GM23338 (cell line): ENCODE measurements around the gene TMTC4. TPM values are rescaled to one million over a fixed set of nuclear protein-coding genes. Genes with fewer than 3 reads are reported as not detected.

ENCODE experiments used
- ATAC-seq: fragments of 200-7000 bp; cut with Tn5 transposase; 3 replicates; pipeline ENCODE4 v1.9.1; 2020
- DNase-seq: peaks from one replicate; pipeline ENCODE4 v3.0.0-alpha.2; 2015; ENCODE audit warnings: low spot score
- H2AFZ ChIP-seq: fragments of 200-600 bp; sonication (generic); 2 replicates; pipeline ENCODE4 v1.8.0; 2016; ENCODE audit warnings: antibody characterized with exemption, mild to moderate bottlenecking, moderate library complexity
- H3F3A ChIP-seq: fragments of 200-600 bp; sonication (generic); replicated peaks from 2 replicates; pipeline ENCODE4 v1.8.0; 2017; ENCODE audit warnings: antibody characterized with exemption, mixed run types, low read depth
- H3K27ac ChIP-seq: fragments of 200-600 bp; sonication (generic); 2 replicates; pipeline ENCODE4 v1.6.1; 2016; ENCODE audit warnings: low read depth
- H3K27me3 ChIP-seq: fragments of 200-600 bp; sonication (generic); 2 replicates; pipeline ENCODE4 v1.8.0; 2016; ENCODE audit warnings: mild to moderate bottlenecking, mixed run types, moderate library complexity; ENCODE audit not compliant: insufficient read depth
- H3K36me3 ChIP-seq: fragments of 200-600 bp; sonication (generic); 2 replicates; pipeline ENCODE4 v1.8.0; 2016; ENCODE audit warnings: mild to moderate bottlenecking; ENCODE audit not compliant: insufficient read depth
- H3K4me1 ChIP-seq: fragments of 200-600 bp; sonication (generic); 2 replicates; pipeline ENCODE4 v1.8.0; 2016; ENCODE audit warnings: mild to moderate bottlenecking, moderate library complexity; ENCODE audit not compliant: insufficient read depth
- H3K4me2 ChIP-seq: fragments of 200-600 bp; sonication (generic); 2 replicates; pipeline ENCODE4 v1.7.1; 2017; ENCODE audit warnings: mixed run types
- H3K4me3 ChIP-seq: fragments of 200-600 bp; sonication (generic); 2 replicates; pipeline ENCODE4 v1.6.1; 2016; ENCODE audit warnings: mixed run types
- H3K79me2 ChIP-seq: fragments of 200-600 bp; sonication (generic); replicated peaks from 2 replicates; pipeline ENCODE4 v1.8.0; 2017; ENCODE audit warnings: mild to moderate bottlenecking; ENCODE audit not compliant: insufficient read depth
- H3K9me2 ChIP-seq: fragments of 200-600 bp; sonication (generic); 2 replicates; pipeline ENCODE4 v1.8.0; 2017; ENCODE audit not compliant: insufficient read depth
- H4K20me1 ChIP-seq: fragments of 200-600 bp; sonication (generic); replicated peaks from 2 replicates; pipeline ENCODE4 v1.8.0; 2017; ENCODE audit warnings: mild to moderate bottlenecking; ENCODE audit not compliant: insufficient read depth
- H3K27ac Mint-ChIP-seq: 2 replicates; pipeline ENCODE4 v1.8.0; 2020; ENCODE audit warnings: inconsistent platforms, mild to moderate bottlenecking, moderate library complexity, mixed read lengths
- H3K27me3 Mint-ChIP-seq: 3 replicates; pipeline ENCODE4 v1.8.0; 2022; ENCODE audit warnings: low read depth, mild to moderate bottlenecking, moderate library complexity, mixed read lengths, inconsistent platforms; ENCODE audit not compliant: insufficient read depth, poor library complexity
- H3K36me3 Mint-ChIP-seq: 3 replicates; pipeline ENCODE4 v1.8.0; 2021; ENCODE audit warnings: low read depth, mild to moderate bottlenecking, inconsistent platforms, moderate library complexity, mixed read lengths
- H3K4me1 Mint-ChIP-seq: 3 replicates; pipeline ENCODE4 v1.8.0; 2020; ENCODE audit warnings: mild to moderate bottlenecking, inconsistent platforms, mixed read lengths
- H3K4me3 Mint-ChIP-seq: 3 replicates; pipeline ENCODE4 v1.8.0; 2021; ENCODE audit warnings: moderate library complexity, mild to moderate bottlenecking, inconsistent platforms, mixed read lengths
- H3K9me3 Mint-ChIP-seq: 3 replicates; pipeline ENCODE4 v1.8.0; 2020; ENCODE audit warnings: moderate library complexity, mild to moderate bottlenecking, inconsistent platforms, mixed read lengths
- CREB1 ChIP-seq: fragments of 250-450 bp; sonication (Bioruptor Pico); IDR thresholded peaks from 2 replicates; pipeline ENCODE4 v1.5.0; 2020; ENCODE audit warnings: low read depth, mild to moderate bottlenecking, moderate library complexity
- CTCF ChIP-seq, 2 experiments: fragments of 200-600 bp in 1 of 2; sonication (generic) in 1 of 2; conservative IDR thresholded peaks; 2 replicates each; pipeline versions ENCODE4 v1.5.1 to v1.6.1; 2016 to 2017; ENCODE audit warnings: antibody characterized with exemption in 2 of 2, low read depth in 2 of 2, mild to moderate bottlenecking in 2 of 2, moderate library complexity in 1 of 2
- ETS1 ChIP-seq: IDR thresholded peaks from 2 replicates; pipeline ENCODE4 v1.6.1; 2016; ENCODE audit warnings: antibody characterized with exemption
- EZH2 ChIP-seq: fragments of 200-600 bp; sonication (generic); IDR thresholded peaks from one replicate; pipeline ENCODE4 v1.8.0; 2017; ENCODE audit warnings: antibody characterized with exemption, mild to moderate bottlenecking, low read depth; ENCODE audit not compliant: unreplicated experiment
- EZH2phosphoT487 ChIP-seq: fragments of 200-600 bp; sonication (generic); IDR thresholded peaks from one replicate; pipeline ENCODE4 v1.8.1; 2018; ENCODE audit warnings: antibody characterized with exemption; ENCODE audit not compliant: unreplicated experiment
- JUNB ChIP-seq: IDR thresholded peaks from one replicate; pipeline ENCODE4 v1.6.1; 2016; ENCODE audit warnings: antibody characterized with exemption; ENCODE audit not compliant: unreplicated experiment
- NANOG ChIP-seq: IDR thresholded peaks from 2 replicates; pipeline ENCODE4 v1.6.1; 2016; ENCODE audit warnings: antibody characterized with exemption, borderline replicate concordance
- POLR2AphosphoS5 ChIP-seq: IDR thresholded peaks from 2 replicates; pipeline ENCODE4 v1.6.1; 2016; ENCODE audit warnings: antibody characterized with exemption, low read depth
- REST ChIP-seq: IDR thresholded peaks from one replicate; pipeline ENCODE4 v1.6.1; 2018; ENCODE audit warnings: antibody characterized with exemption; ENCODE audit not compliant: unreplicated experiment
- STAT1 ChIP-seq: IDR thresholded peaks from one replicate; pipeline ENCODE4 v1.6.1; 2016; ENCODE audit warnings: antibody characterized with exemption; ENCODE audit not compliant: unreplicated experiment
- ZNF114 ChIP-seq: fragments of 250-450 bp; sonication (Bioruptor Pico); IDR thresholded peaks from 2 replicates; pipeline ENCODE4 v1.5.0; 2020; ENCODE audit warnings: mild to moderate bottlenecking, moderate library complexity
- ZNF331 ChIP-seq: fragments of 250-450 bp; sonication (Bioruptor Pico); IDR thresholded peaks from 2 replicates; pipeline ENCODE4 v1.5.0; 2020; ENCODE audit warnings: low read depth, mild to moderate bottlenecking, moderate library complexity
- ZNF462 ChIP-seq: fragments of 250-450 bp; sonication (Bioruptor Pico); IDR thresholded peaks from 2 replicates; pipeline ENCODE4 v1.5.0; 2020; ENCODE audit warnings: mild to moderate bottlenecking, moderate library complexity
- polyA plus RNA-seq: library from polyadenylated mRNA; unstranded; fragments of >200 nt; fragmentation: Nextera tagmentation; extraction: Ambion mirVana; gene quantifications from 2 replicates; pipeline ENCODE4 v1.2.1, GENCODE V29; 2016
- total RNA-seq: library from RNA; depleted of rRNA; stranded (reverse); fragments of >200 nt; shearing (Covaris generic); gene quantifications from 2 replicates; pipeline ENCODE4 v1.2.3, GENCODE V29; 2014

The TMTC4 gene
- total and polyA plus RNA-seq, 2 experiments from 2014 or later = 21.9 to 50.0 TPM

- TF ChIP-seq ZNF331 (CRISPR knock-in tag) (no peak), CTCF (conservative IDR thresholded peaks at IDR 0.05; ENCODE audit: low read depth in 2 of 2) (no peak), STAT1 (no peak), JUNB (no peak), ZNF462 (CRISPR knock-in tag) (no peak), CREB1 (CRISPR knock-in tag) (no peak), EZH2phosphoT487 (no peak), POLR2AphosphoS5 (no peak), ETS1 (no peak), REST (no peak), NANOG (no peak), ZNF114 (CRISPR knock-in tag) (no peak), EZH2 (no peak)
- no peaks in the 10 kb centered on the region for H3K36me3 ChIP-seq
- Mint-ChIP-seq H3K36me3 (peaks cover 36% of the 10 kb centered on the region), H3K27me3 (peaks cover 7% of the 10 kb centered on the region), H3K4me1 (peaks cover 5% of the 10 kb centered on the region; the same call in 1 of the 3 replicates), H3K9me3 (no peaks in the 10 kb centered on the region), H3K4me3 (no peak overlapping the region), H3K27ac (no peak overlapping the region)
- ATAC-seq = no peak
- H3K4me3 ChIP-seq = no peak overlapping the region
- H2AFZ ChIP-seq = no peak overlapping the region
- no peak overlapping the region for H3K27ac ChIP-seq
- H3K79me2 ChIP-seq = no peaks in the 10 kb centered on the region
- H4K20me1 ChIP-seq = peaks cover 5% of the 10 kb centered on the region
- H3K27me3 ChIP-seq = no peaks in the 10 kb centered on the region
- no peaks in the 10 kb centered on the region for H3K4me1 ChIP-seq
- DNase-seq = no peak
- H3F3A ChIP-seq = 0 out of 2 replicates have a peak, but pooled peaks cover 4% of the 10 kb centered on the region
- no peak overlapping the region for H3K4me2 ChIP-seq
- no peaks in the 10 kb centered on the region for H3K9me2 ChIP-seq
Observed at GRCh38 chr13:100644371-100644770, 30.2 kb downstream of the TMTC4 start.
